H9 (cell line): ENCODE data around the gene BPIFB1. TPM values are rescaled to one million over a fixed set of nuclear protein-coding genes. Genes with fewer than 3 reads are reported as not detected.
A peak's percentile ranks its signal among the peaks of the same experiment; 100 is the strongest.

Source experiments
- DNase-seq: peaks from one replicate; pipeline ENCODE4 v3.0.0-alpha.2; 2017
- H2AFZ ChIP-seq: one replicate; pipeline ENCODE4 v1.6.1; 2013; ENCODE audit warnings: mild to moderate bottlenecking, low read length, control low read depth, moderate library complexity
- H2AK5ac ChIP-seq: 2 replicates; pipeline ENCODE4 v1.6.1; 2013; ENCODE audit warnings: low read length, control low read depth, mixed read lengths; ENCODE audit not compliant: insufficient read length
- H2BK120ac ChIP-seq: one replicate; pipeline ENCODE4 v1.6.1; 2013; ENCODE audit warnings: low read depth, mild to moderate bottlenecking, low read length, control low read depth, inconsistent platforms; ENCODE audit not compliant: poor library complexity, severe bottlenecking
- H2BK12ac ChIP-seq: 2 replicates; pipeline ENCODE4 v1.6.1; 2013; ENCODE audit warnings: low read length, control low read depth, mixed read lengths, low read depth; ENCODE audit not compliant: insufficient read length
- H2BK15ac ChIP-seq: 2 replicates; pipeline ENCODE4 v1.6.1; 2013; ENCODE audit warnings: low read depth, low read length, control low read depth
- H2BK20ac ChIP-seq: one replicate; pipeline ENCODE4 v1.6.1; 2013; ENCODE audit warnings: low read depth, mild to moderate bottlenecking, low read length, control low read depth, inconsistent platforms; ENCODE audit not compliant: poor library complexity, severe bottlenecking
- H2BK5ac ChIP-seq: 2 replicates; pipeline ENCODE4 v1.6.1; 2013; ENCODE audit warnings: low read length, control low read depth, mixed read lengths; ENCODE audit not compliant: insufficient read length
- H3K14ac ChIP-seq: 2 replicates; pipeline ENCODE4 v1.6.1; 2013; ENCODE audit warnings: low read length, control low read depth; ENCODE audit not compliant: insufficient read depth
- H3K18ac ChIP-seq: 2 replicates; pipeline ENCODE4 v1.6.1; 2013; ENCODE audit warnings: low read depth, mild to moderate bottlenecking, mixed read lengths, low read length, control low read depth; ENCODE audit not compliant: insufficient read length
- H3K23ac ChIP-seq: 2 replicates; pipeline ENCODE4 v1.6.1; 2013; ENCODE audit warnings: low read length, control low read depth, mixed read lengths, low read depth; ENCODE audit not compliant: insufficient read length
- H3K23me2 ChIP-seq: 2 replicates; pipeline ENCODE4 v1.6.1; 2013; ENCODE audit warnings: low read depth, mild to moderate bottlenecking, mixed read lengths, low read length, control low read depth; ENCODE audit not compliant: insufficient read length, poor library complexity, severe bottlenecking
- H3K27ac ChIP-seq: 2 replicates; pipeline ENCODE4 v1.5.1; 2013; ENCODE audit warnings: low read length, control low read depth, mixed read lengths, low read depth; ENCODE audit not compliant: insufficient read length
- H3K27me3 ChIP-seq: 2 replicates; pipeline ENCODE4 v1.6.1; 2013; ENCODE audit warnings: low read length, control low read depth, inconsistent platforms; ENCODE audit not compliant: insufficient read depth
- H3K4ac ChIP-seq: 2 replicates; pipeline ENCODE4 v1.6.1; 2013; ENCODE audit warnings: low read depth, mild to moderate bottlenecking, control low read depth, inconsistent platforms, low read length, moderate library complexity
- H3K4me1 ChIP-seq: 2 replicates; pipeline ENCODE4 v1.6.1; 2013; ENCODE audit warnings: low read length, control low read depth, inconsistent platforms; ENCODE audit not compliant: insufficient read depth
- H3K4me2 ChIP-seq: 2 replicates; pipeline ENCODE4 v1.6.1; 2013; ENCODE audit warnings: low read length, control low read depth, mixed read lengths; ENCODE audit not compliant: insufficient read length, insufficient read depth
- H3K56ac ChIP-seq: 2 replicates; pipeline ENCODE4 v1.6.1; 2013; ENCODE audit warnings: low read depth, mild to moderate bottlenecking, mixed read lengths, low read length, control low read depth; ENCODE audit not compliant: insufficient read length
- H3K79me1 ChIP-seq: 2 replicates; pipeline ENCODE4 v1.6.1; 2013; ENCODE audit warnings: low read depth, mild to moderate bottlenecking, moderate library complexity, low read length, control low read depth, inconsistent platforms; ENCODE audit not compliant: insufficient read depth, poor library complexity, severe bottlenecking
- H3K79me2 ChIP-seq: 2 replicates; pipeline ENCODE4 v1.6.1; 2013; ENCODE audit warnings: low read length, control low read depth, inconsistent platforms; ENCODE audit not compliant: insufficient read depth
- H3K9ac ChIP-seq: 2 replicates; pipeline ENCODE4 v1.6.1; 2013; ENCODE audit warnings: low read length, control low read depth, mixed read lengths; ENCODE audit not compliant: insufficient read length; ENCODE audit errors: extremely low read depth
- H3K9me3 ChIP-seq: one replicate; pipeline ENCODE4 v1.6.1; 2013; ENCODE audit warnings: low read depth, low read length, inconsistent platforms; ENCODE audit not compliant: control insufficient read depth
- H3T11ph ChIP-seq: one replicate; pipeline ENCODE4 v1.6.1; 2013; ENCODE audit warnings: mild to moderate bottlenecking, low read length, control low read depth, inconsistent platforms
- H4K20me1 ChIP-seq: one replicate; pipeline ENCODE4 v1.6.1; 2013; ENCODE audit not compliant: control insufficient read depth, insufficient read length, insufficient read depth
- H4K5ac ChIP-seq: 2 replicates; pipeline ENCODE4 v1.6.1; 2013; ENCODE audit warnings: low read depth, mild to moderate bottlenecking, mixed read lengths, low read length, control low read depth; ENCODE audit not compliant: insufficient read length
- H4K8ac ChIP-seq: replicated peaks from 2 replicates; pipeline ENCODE4 v1.6.1; 2013; ENCODE audit warnings: low read length, control low read depth, mixed read lengths, low read depth; ENCODE audit not compliant: insufficient read length
- H4K91ac ChIP-seq: 2 replicates; pipeline ENCODE4 v1.6.1; 2013; ENCODE audit warnings: low read depth, mild to moderate bottlenecking, moderate library complexity, mixed read lengths, low read length, control low read depth; ENCODE audit not compliant: insufficient read length
- H3K27ac Mint-ChIP-seq, 3 experiments: 2 replicates in 2 of 3; 3 replicates in 1 of 3; pipeline ENCODE4 v1.8.0; 2020 to 2021; ENCODE audit warnings: mixed read lengths in 3 of 3, mild to moderate bottlenecking in 1 of 3, moderate library complexity in 1 of 3
- H3K27me3 Mint-ChIP-seq: 2 replicates; pipeline ENCODE4 v1.8.0; 2021; ENCODE audit warnings: low read depth, mild to moderate bottlenecking, moderate library complexity, mixed read lengths
- H3K36me3 Mint-ChIP-seq, 3 experiments: 2 replicates in 2 of 3; 3 replicates in 1 of 3; pipeline ENCODE4 v1.8.0; 2020 to 2021; ENCODE audit warnings: low read depth in 3 of 3, mixed read lengths in 3 of 3; ENCODE audit not compliant: insufficient read depth in 1 of 3
- H3K4me1 Mint-ChIP-seq, 2 experiments: 2 replicates each; pipeline ENCODE4 v1.8.0; 2020; ENCODE audit warnings: mixed read lengths in 2 of 2
- H3K4me3 Mint-ChIP-seq, 2 experiments: 2 replicates in 1 of 2; 3 replicates in 1 of 2; pipeline ENCODE4 v1.8.0; 2020 to 2021; ENCODE audit warnings: mild to moderate bottlenecking in 2 of 2, mixed read lengths in 2 of 2, moderate library complexity in 1 of 2
- H3K9me3 Mint-ChIP-seq, 2 experiments: 2 replicates in 1 of 2; 3 replicates in 1 of 2; pipeline ENCODE4 v1.8.0; 2020; ENCODE audit warnings: mild to moderate bottlenecking in 2 of 2, mixed read lengths in 2 of 2, moderate library complexity in 1 of 2
- WGBS: extraction: QIAGEN DNeasy Blood & Tissue Kit; methylation state at CpG from one replicate; pipeline ENCODE4 v1.1.7; 2013; ENCODE audit warnings: missing lambda C conversion rate, low lambda C conversion rate, mixed read lengths; ENCODE audit not compliant: insufficient read length; ENCODE audit errors: extremely low coverage; 5-methylcytosine and 5-hydroxymethylcytosine counted together
- total RNA-seq: library from RNA; stranded (reverse); gene quantifications from 2 replicates; pipeline ENCODE4 v1.2.1, GENCODE V29; 2021
- TF ChIP-seq, protein P1 (sequence below): fragments of 200-600 bp; sonication (generic); conservative IDR thresholded peaks from 3 replicates; pipeline ENCODE4 v1.8.0; 2021; ENCODE audit warnings: antibody characterized with exemption, mild to moderate bottlenecking

BPIFB1 gene
- total RNA-seq, 1 experiment from 2014 or later: not detected

DNA sequence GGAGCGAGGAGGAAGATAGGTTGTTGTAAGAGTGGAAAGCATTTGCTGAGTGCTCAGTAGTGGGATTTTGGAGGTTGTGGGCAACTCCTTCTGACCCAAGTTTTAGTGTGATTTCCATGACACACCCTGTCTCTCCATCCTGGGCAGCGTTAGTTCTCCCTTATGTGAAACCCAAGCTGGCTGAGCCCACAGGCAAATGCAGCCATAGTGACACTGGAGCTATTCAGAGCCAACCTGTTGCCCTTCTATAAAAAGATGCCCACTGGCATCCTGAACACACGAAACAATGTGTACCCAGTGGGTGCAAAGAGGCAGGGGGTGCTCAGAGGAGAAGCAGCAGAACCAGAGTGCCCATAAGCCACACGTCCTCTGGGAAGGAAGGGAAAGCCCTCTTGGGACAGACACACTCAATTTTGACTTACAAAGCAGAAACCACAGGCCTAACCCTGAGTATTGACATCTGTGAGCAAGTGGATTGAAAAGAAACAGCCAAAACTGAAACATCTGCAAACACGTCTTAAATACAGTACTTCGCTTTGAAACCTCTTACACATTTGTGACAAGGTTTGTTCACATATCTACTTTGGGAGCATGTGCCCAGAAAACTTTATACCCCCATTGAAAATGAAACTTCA, 54.6 kb downstream of the BPIFB1 start:
- 100% methylated on average over 1 of the region's 6 CpGs for WGBS
- DNase-seq: no peak
- Histone ChIP-seq H2BK15ac (no peak overlapping the region), H3K9ac (no peak overlapping the region), H3K14ac (no peak overlapping the region), H3K4ac (no peak overlapping the region), H3K56ac (no peak overlapping the region), H4K8ac (no peak overlapping the region), H2BK20ac (no peak overlapping the region), H4K20me1 (no peaks in the 10 kb centered on the region), H2BK120ac (no peak overlapping the region), H2BK12ac (no peak overlapping the region), H3K9me3 (no peaks in the 10 kb centered on the region), H3K4me1 (no peaks in the 10 kb centered on the region), H3K18ac (no peak overlapping the region), H3T11ph (no peak overlapping the region), H3K79me2 (no peaks in the 10 kb centered on the region), H2AFZ (no peak overlapping the region), H3K4me2 (no peak overlapping the region), H4K5ac (no peak overlapping the region), H2BK5ac (no peak overlapping the region), H3K79me1 (no peaks in the 10 kb centered on the region), H3K27ac (no peak overlapping the region), H3K23me2 (no peaks in the 10 kb centered on the region), H3K23ac (no peak overlapping the region), H2AK5ac (no peak overlapping the region), H3K27me3 (no peaks in the 10 kb centered on the region; the same call in 1 of the 2 replicates), H4K91ac (no peak overlapping the region)
- Mint-ChIP-seq H3K4me1 (peaks cover 0 to 7% of the 10 kb centered on the region in 2 experiments; a peak in 1 of 4 replicates), H3K27ac (peak overlapping the region in 1 of 3 experiments; percentile 57; a peak in 1 of 7 replicates), H3K9me3 (no peaks in the 10 kb centered on the region; a peak in 1 of 5 replicates), H3K27me3 (peaks cover 7% of the 10 kb centered on the region), H3K36me3 (no peaks in the 10 kb centered on the region), H3K4me3 (no peak overlapping the region; a peak in 1 of 5 replicates)
- TF ChIP-seq, protein P1, sequence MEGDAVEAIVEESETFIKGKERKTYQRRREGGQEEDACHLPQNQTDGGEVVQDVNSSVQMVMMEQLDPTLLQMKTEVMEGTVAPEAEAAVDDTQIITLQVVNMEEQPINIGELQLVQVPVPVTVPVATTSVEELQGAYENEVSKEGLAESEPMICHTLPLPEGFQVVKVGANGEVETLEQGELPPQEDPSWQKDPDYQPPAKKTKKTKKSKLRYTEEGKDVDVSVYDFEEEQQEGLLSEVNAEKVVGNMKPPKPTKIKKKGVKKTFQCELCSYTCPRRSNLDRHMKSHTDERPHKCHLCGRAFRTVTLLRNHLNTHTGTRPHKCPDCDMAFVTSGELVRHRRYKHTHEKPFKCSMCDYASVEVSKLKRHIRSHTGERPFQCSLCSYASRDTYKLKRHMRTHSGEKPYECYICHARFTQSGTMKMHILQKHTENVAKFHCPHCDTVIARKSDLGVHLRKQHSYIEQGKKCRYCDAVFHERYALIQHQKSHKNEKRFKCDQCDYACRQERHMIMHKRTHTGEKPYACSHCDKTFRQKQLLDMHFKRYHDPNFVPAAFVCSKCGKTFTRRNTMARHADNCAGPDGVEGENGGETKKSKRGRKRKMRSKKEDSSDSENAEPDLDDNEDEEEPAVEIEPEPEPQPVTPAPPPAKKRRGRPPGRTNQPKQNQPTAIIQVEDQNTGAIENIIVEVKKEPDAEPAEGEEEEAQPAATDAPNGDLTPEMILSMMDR: no peak
